BLaER1 (cell line): ENCODE data around the gene TSPO.
A peak's percentile ranks its signal among the peaks of the same experiment; 100 is the strongest.

ENCODE experiments used
- H3K27ac ChIP-seq: shearing (Covaris generic); formaldehyde crosslinking; 2 replicates; pipeline ENCODE4 v1.8.1; 2022
- H3K27me3 ChIP-seq: shearing (Covaris generic); formaldehyde crosslinking; 2 replicates; pipeline ENCODE4 v1.8.1; 2022
- H3K36me3 ChIP-seq: shearing (Covaris generic); formaldehyde crosslinking; 2 replicates; pipeline ENCODE4 v1.8.1; 2022
- H3K4me1 ChIP-seq: shearing (Covaris generic); formaldehyde crosslinking; 2 replicates; pipeline ENCODE4 v1.8.1; 2022
- H3K4me2 ChIP-seq: shearing (Covaris generic); formaldehyde crosslinking; 2 replicates; pipeline ENCODE4 v1.8.1; 2022
- H3K4me3 ChIP-seq: shearing (Covaris generic); formaldehyde crosslinking; 2 replicates; pipeline ENCODE4 v1.8.1; 2022
- H3K9ac ChIP-seq: shearing (Covaris generic); formaldehyde crosslinking; 2 replicates; pipeline ENCODE4 v1.8.1; 2022
- H3K9me3 ChIP-seq: shearing (Covaris generic); formaldehyde crosslinking; 2 replicates; pipeline ENCODE4 v1.8.1; 2022
- H4K20me1 ChIP-seq: shearing (Covaris generic); formaldehyde crosslinking; 2 replicates; pipeline ENCODE4 v1.8.1; 2022
- Cebpa-rat ChIP-seq: shearing (Covaris generic); IDR thresholded peaks from 2 replicates; pipeline ENCODE4 v1.8.1; 2022

The TSPO gene

DNA sequence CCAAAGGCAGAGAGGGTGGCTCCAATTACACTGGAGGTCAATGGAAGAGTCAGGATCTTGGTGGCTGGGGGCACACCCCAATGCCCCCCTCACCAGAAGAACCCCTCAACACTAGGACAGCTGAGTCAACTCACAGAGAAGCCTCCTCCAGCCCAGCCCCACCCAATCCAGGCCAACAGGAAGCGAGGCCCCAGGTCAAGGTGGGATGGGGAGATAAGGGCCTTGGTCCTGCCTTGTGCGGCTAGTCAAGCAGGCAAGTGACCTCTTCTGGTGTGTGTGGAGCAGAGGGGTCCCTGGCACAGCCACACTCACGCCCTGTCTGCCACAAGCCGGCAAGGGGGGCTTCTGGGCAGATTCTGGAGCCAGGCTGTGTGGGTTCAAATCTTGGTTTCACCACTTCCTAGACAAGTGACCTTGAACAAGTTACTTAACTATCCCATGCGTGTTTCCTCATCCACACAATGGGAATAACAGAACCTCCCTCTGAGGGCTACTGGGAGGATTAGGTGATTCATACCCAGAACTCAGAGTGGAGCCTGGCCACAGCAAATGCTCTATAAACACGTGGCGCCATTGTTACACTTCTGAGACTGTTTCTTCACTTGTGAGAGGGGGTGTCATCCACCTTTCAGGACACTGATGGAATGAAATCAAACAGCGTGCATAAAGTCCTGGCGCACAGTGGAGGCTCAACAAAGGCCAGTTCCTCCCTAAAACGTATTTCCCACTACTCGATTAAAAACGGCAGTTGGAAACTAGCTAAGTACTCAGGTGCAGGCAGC is 32.3 kb downstream of the TSPO start:
- no peak overlapping the region for H3K4me3 ChIP-seq
- H3K27ac ChIP-seq: 0 out of 2 replicates have a peak overlapping the region, but pooled peaks have one; percentile 30
- no peaks in the 10 kb centered on the region for H3K27me3 ChIP-seq
- H3K9ac ChIP-seq: no peak overlapping the region; the same call in 1 of the 2 replicates
- TF ChIP-seq Cebpa-rat: no peak
- peaks cover 59% of the 10 kb centered on the region for H3K36me3 ChIP-seq
- no peak overlapping the region for H3K4me2 ChIP-seq
- no peaks in the 10 kb centered on the region for H3K9me3 ChIP-seq
- H3K4me1 ChIP-seq: peaks cover 32% of the 10 kb centered on the region
- peaks cover 63% of the 10 kb centered on the region for H4K20me1 ChIP-seq

DNA sequence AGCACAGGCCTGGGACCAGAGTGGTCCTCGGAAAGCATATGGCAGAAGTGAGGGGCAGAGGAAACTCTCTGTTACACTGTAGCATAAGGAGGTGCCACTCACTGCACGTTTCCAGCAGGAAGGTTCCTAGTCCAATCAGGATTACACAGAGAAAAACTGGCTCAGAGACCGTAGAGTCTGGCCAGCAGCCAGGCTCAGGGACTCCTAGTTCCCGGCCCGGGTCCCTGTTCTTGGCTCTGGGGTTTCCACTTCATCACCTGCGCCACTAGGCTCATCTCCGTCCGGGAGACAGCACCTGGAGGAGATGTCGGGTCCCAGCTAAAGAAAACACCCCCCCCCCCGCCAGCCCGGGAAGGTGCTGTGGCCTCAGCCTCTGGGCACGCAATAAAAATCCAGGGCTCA is 34.5 kb downstream of the TSPO start:
- H3K9me3 ChIP-seq: peaks cover 6% of the 10 kb centered on the region
- no peak for TF ChIP-seq Cebpa-rat
- peaks cover 37% of the 10 kb centered on the region for H3K36me3 ChIP-seq
- H3K4me1 ChIP-seq: peaks cover 32% of the 10 kb centered on the region
- peak overlapping the region; percentile 94 for H3K9ac ChIP-seq
- no peaks in the 10 kb centered on the region for H3K27me3 ChIP-seq
- peak overlapping the region; percentile 98 for H3K4me2 ChIP-seq
- peak overlapping the region; percentile 88 for H3K4me3 ChIP-seq
- peak overlapping the region; percentile 94 for H3K27ac ChIP-seq
- H4K20me1 ChIP-seq: peaks cover 51% of the 10 kb centered on the region

DNA sequence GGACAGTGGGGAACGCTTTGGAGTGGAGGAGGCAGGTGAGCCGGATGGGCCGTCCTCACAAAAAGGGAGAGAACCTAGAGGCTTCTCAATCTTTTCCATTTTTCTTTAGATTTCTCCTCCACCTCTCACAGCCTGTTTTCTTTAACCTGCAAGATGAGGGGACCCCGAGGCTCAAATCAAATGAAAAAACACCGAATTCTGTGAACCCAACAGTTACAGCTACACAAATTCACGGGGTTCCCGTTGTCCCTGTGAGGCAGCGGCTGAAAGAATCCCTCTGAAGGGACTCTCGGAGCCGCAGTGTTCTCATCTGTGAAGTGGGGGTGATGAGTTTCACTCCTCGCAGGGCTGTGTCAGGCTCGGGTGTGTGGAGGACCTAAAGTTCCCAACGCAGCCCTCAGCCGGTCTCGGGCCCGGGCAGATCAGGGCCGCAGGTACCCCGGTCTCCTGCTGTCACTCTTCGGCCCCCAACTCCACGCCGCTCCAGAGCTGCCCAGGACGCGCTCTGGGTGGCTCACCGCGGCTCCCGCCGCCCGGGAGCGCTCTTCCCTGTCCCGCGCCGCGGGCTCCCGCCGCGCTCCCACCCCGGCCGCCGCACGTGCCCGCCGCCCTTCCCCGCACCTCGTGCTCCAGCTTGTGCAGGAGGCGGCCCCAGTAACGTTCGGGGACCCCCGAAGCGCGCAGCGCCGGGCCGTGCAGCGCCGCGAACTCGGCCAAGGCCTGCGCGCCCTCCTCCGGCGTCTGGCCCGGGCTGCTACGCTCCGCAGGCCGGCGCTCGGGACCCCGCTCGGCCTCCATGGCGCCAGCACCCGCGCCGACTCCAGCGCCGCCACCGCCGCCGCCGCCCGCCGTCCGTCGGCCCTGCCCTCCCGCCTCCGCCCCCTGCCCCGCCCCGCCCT is 35.2 kb downstream of the TSPO start, which contains the start of gene TTLL12:
Gene TTLL12, minus strand, starts transcription at position 863 of the 899 bp plus-strand sequence. Its CDS starts 65 bp downstream, at position 798.
- Histone ChIP-seq H3K36me3 (peaks cover 31% of the 10 kb centered on the region), H3K4me1 (peaks cover 32% of the 10 kb centered on the region), H3K9me3 (peaks cover 11% of the 10 kb centered on the region), H3K9ac (peak within 1 kb of the TSS; percentile 94), H3K27me3 (no peaks in the 10 kb centered on the region), H3K4me2 (peak within 1 kb of the TSS; percentile 98), H3K4me3 (peak within 1 kb of the TSS; percentile 88), H4K20me1 (peaks cover 45% of the 10 kb centered on the region), H3K27ac (peak within 1 kb of the TSS; percentile 94)
- no peak for TF ChIP-seq Cebpa-rat

DNA sequence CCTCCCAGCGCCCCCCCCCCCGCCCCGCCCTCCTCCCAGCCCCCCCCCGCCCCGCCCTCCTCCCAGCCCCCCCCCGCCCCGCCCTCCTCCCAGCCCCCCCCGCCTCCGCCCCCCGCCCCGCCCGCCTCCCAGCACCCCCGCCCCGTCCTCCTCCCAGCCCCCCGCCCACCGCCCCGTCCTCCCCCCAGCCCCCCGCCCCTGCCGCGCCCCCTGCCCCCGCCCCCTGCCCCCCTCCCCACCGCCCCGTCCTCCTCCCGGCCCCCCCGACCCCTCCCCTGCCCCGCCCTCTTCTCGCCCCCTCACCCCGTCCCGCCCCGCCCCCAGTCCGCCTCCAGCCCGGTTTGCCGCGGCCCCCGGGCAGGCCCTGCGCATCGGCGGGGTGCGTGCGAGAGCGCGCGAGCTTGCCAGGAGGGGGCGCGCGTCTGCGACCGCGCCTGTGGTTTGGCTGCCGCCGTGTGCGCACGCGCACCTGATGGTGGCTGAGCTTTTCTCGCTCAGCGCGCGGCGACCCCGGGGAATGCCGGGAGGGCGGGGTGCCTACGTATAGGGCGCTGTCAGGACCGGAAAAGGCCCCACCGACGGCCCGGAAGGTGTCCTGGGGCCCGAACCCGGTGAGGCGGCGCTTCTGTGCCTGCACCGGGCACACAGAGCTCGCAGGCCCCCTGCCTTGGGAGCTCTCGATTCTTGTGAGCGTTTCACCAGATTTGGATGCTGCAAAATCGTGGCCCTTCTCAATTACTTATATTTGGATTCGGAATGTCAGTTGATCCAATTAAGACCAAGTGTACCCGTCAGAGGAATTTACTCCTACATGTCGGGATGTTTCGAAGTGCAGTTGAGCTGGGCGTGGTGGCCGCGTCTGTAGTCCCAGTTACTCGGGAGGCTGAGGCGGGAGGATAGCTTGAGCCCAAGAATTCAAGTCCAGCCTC is 36.1 kb downstream of the TSPO start:
- no peaks in the 10 kb centered on the region for H3K27me3 ChIP-seq
- peak overlapping the region; percentile 86 for H3K4me2 ChIP-seq
- TF ChIP-seq Cebpa-rat: no peak
- peaks cover 32% of the 10 kb centered on the region for H3K4me1 ChIP-seq
- peaks cover 11% of the 10 kb centered on the region for H3K9me3 ChIP-seq
- H4K20me1 ChIP-seq: peaks cover 35% of the 10 kb centered on the region
- peak overlapping the region; percentile 83 for H3K27ac ChIP-seq
- peaks cover 22% of the 10 kb centered on the region for H3K36me3 ChIP-seq
- peak overlapping the region; percentile 69; the same call in 1 of the 2 replicates for H3K9ac ChIP-seq
- peak overlapping the region; percentile 88 for H3K4me3 ChIP-seq

DNA sequence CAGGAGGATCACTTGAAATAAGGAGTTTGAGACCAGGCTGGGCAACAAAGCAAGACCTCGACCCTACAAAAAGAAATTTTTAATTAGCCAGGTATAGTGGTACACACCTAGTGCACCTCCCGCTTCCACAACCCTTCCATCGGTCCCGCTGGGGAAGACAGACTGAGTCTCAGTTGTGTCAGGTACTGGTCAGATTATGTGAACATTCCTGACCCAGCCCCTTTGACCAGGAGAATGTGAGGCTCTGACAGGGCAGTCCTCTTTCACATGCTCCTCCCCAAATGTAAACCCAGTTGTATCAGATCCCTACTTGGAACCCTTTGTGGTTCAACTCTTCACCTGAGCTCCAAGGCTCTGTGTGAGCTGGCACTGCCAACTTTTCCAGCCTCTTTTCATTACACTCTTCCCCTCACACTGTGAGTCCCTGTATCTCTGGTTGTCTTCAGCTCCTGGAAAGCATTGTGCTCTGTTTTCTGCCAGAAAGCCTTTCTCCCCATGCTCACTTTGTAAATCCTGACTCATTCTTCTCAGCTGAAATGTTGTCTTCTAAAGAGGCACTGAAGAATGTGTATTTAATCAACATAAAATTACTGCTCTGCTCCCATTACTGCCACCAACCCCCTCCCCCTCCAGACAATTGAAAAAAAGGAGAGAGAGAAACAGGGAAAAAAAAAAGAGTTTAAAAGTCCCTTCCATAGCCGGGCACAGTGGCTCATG is 37.6 kb downstream of the TSPO start:
- no peak overlapping the region for H3K27ac ChIP-seq
- H3K27me3 ChIP-seq: no peaks in the 10 kb centered on the region
- TF ChIP-seq Cebpa-rat: no peak
- H3K4me2 ChIP-seq: no peak overlapping the region
- H3K4me3 ChIP-seq: no peak overlapping the region
- peaks cover 6% of the 10 kb centered on the region; the same call in 1 of the 2 replicates for H3K36me3 ChIP-seq
- H3K9ac ChIP-seq: no peak overlapping the region
- peaks cover 20% of the 10 kb centered on the region for H4K20me1 ChIP-seq
- peaks cover 11% of the 10 kb centered on the region for H3K9me3 ChIP-seq
- H3K4me1 ChIP-seq: peaks cover 30% of the 10 kb centered on the region

DNA sequence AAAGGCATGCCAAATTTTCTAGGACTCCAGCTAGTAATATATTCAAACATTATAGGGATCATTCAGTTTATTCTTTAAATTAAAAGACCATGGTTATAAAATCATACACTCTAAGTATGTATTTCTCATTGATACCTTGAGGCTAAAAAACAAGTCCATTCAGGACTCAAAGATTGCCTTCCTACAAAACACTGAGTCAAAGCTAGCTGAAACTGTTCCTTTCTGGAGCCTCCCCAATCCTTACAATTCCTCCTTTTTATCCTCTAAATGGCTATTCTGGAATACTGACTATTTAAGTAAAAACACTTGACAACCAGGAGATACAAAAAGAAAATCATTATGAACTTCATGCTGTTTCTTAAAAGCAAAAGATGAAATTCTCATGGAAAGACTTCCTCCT is 40.5 kb downstream of the TSPO start:
- no peak overlapping the region for H3K9ac ChIP-seq
- no peaks in the 10 kb centered on the region for H3K27me3 ChIP-seq
- no peaks in the 10 kb centered on the region for H4K20me1 ChIP-seq
- H3K4me3 ChIP-seq: no peak overlapping the region
- H3K27ac ChIP-seq: no peak overlapping the region
- H3K4me1 ChIP-seq: peaks cover 11% of the 10 kb centered on the region
- no peak for TF ChIP-seq Cebpa-rat
- H3K36me3 ChIP-seq: no peaks in the 10 kb centered on the region
- H3K9me3 ChIP-seq: peaks cover 11% of the 10 kb centered on the region
- no peak overlapping the region for H3K4me2 ChIP-seq

DNA sequence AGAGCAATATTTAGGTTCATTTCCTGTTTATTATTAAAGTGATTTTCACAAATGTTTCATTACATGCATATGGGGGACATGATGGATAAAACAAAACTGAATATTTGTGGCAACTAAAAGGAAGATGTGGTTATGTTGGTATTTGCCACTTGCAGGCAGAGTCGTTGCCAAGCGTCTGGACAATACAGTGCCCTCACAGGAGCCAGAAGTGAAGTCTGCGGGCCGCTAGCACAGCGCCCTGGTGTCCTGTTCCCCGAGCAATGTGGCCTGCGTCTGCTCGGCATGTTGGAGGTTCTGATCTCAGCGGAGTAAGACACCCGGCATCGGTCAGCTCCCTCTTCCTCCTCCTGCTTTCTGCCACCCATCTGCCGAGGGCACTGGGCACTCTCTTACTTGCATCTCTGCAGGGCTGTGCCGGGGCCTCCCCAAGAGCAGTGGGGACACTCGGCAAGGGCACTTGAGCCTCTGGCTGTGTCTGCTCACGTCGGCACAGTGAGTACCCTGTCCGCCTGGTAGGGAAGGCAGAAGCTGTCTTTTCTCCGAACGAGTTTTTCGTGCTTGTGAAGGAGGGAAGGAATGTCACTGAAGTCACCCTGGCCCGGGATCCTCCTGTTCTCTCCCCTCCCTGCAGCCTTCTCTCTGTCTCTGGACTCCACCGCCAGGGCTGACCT is 46.0 kb downstream of the TSPO start:
- H3K4me1 ChIP-seq: peaks cover 13% of the 10 kb centered on the region
- H3K4me2 ChIP-seq: 0 out of 2 replicates have a peak overlapping the region, but pooled peaks have one; percentile 2
- H3K9ac ChIP-seq: no peak overlapping the region
- H4K20me1 ChIP-seq: no peaks in the 10 kb centered on the region
- no peaks in the 10 kb centered on the region for H3K9me3 ChIP-seq
- no peak overlapping the region for H3K27ac ChIP-seq
- TF ChIP-seq Cebpa-rat: no peak
- H3K4me3 ChIP-seq: no peak overlapping the region
- H3K36me3 ChIP-seq: no peaks in the 10 kb centered on the region
- no peaks in the 10 kb centered on the region for H3K27me3 ChIP-seq

DNA sequence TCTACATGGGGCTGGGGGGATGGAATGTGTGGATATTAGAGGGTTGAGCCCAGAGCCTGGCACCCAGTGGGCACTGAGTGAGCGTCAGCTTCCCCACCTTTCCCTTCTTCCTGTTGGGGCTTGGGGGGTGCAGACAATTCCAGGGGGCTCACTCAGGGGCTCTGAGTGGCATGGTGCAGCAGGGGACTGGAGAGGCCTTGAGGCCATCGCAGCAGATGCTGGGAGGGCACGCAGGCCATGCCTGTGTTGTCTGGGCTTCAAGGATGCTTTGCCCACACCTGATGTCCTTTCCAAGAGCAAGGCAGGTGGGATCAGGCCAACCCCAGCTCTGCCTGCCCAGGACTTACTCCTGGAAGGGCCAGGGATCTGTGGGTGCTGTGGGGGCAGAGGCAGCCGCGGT is 46.8 kb downstream of the TSPO start:
- TF ChIP-seq Cebpa-rat: no peak
- Histone ChIP-seq H3K27ac (no peak overlapping the region), H3K4me1 (peaks cover 13% of the 10 kb centered on the region), H3K4me2 (no peak overlapping the region), H3K9me3 (no peaks in the 10 kb centered on the region), H3K4me3 (no peak overlapping the region), H3K9ac (no peak overlapping the region), H3K27me3 (no peaks in the 10 kb centered on the region), H3K36me3 (no peaks in the 10 kb centered on the region), H4K20me1 (no peaks in the 10 kb centered on the region)
